IPS DF 19.7 (cell line): ENCODE results near the gene DLEU7.

Experiments used
- DNase-seq: peaks from one replicate; pipeline ENCODE4 v3.0.0-alpha.2; 2013; ENCODE audit warnings: low read depth, low spot score

DLEU7 gene

DNA sequence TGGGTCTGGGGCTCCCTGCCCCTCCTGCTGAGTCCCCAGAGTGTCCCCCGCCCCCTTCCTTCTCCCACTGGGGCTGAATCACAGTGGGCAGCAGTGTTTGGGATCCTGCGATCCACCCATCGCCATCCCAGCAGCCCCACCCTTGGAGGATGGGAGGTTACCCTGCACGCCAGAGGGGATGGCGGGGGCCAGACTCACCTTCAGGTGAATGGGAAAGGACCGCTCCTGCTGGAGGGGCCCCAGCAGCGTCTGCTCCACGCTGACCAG lies 569 bp downstream of the DLEU7 start:
- no peak for DNase-seq

DNA sequence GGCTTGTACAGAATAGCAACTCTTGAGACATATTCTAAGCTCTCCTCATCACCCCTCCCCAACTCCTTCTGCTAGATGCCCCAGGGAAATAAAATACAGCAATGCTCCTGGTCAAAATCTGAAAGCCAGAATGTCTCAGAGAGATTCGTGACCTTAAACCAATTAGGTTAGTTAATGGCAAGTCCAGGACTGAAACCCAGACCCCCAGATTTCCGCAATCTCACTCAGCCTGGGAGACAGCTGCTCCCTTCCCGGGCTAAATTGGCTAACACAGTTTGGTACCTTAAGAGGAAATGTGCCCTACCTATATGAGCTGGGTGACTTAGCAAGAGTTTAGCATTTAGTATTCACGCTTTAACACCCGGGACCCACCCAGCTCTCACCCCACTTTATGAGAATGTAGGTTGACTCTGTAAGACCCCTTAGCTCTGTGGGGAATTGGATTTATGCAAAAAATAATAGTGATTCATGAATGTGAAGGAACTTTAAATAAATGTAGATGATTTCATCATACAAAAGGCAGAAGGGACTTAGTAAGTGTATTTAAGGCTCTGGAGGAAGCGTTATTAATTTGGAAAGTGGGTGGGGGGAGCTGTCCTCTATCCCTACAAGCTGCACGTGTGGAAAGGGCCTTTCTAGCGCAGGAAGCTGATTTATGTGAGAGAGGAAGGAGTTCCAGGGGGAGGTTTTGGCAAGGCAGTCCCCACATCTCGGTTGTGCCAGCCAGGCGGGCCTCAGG lies 1.1 kb downstream of the DLEU7 start:
- DNase-seq = no peak

DNA sequence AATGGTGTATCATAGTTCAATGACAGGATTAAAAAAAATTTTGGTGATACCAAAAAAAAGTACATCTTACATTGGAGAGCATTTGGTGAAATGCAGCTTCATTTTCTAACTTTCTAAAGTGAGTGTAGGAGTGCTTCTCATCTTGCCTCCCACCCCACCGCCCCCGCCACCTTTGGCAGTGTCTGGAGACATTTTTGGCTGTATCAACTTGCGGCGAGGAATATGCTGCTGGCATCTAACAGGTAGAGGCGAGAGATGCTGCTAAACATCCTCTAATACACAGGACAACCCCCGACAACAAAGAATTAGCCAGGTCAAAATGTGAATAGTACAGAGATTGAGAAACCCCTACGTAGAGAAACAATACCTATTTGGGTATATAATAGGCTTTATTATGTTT lies 1.7 kb downstream of the DLEU7 start:
- no peak for DNase-seq

DNA sequence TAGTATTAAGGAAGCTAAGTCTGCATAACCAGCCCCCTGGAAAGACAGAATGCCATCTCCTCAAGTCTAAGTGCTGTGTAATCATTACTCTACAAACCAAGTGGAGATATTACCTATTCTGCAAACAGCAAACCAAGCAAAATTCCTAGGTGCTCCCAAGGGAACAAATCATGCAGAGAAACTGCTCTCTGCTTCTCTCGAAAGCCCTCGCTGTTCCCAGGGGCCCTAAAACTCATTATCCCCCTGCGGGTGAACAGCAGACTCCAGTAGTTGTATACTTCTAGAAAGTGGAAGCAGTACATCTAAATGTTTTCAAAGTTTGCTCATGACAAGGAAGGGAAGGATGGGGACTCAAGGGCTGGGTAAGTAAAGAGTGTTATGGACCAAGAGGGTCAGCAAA lies 3.2 kb downstream of the DLEU7 start:
- DNase-seq = no peak

DNA sequence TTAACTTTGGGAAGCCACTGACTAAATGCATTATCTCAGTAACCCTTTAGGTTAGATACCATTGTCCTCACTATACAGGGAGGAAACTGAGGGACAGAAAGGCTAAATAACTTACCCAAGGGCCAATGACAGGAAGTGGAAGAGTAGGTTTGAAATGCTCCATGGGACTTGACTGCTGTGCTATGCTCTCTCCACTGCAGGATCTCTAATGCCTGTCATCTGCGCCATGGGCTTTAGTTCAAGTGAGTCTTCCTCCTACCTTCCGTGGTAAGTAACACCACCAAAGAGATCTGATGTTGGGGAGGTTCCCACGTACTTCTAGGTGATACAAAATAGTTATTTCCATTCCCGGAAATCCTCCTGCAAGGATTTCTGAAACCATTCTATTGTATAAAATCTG lies 3.7 kb downstream of the DLEU7 start:
- no peak for DNase-seq

DNA sequence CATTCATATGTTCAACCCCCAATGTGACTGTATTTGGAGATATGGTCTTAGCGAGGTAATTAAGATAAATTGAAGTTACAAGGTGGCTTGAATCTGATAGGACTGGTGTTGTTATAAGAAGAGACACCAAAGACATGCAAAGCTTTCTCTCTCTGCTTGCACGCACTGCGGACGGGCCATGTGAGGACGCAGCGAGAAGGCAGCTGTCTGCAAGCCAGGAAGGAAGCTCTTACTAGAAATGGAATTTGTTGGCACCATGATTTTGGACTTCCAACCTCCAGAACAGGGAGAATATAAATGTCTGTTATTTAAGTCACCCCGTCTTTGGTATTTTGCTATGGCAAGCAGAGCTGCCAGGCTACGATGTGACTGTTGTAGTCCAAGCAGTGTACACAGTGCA lies 4.8 kb downstream of the DLEU7 start:
- DNase-seq = no peak

DNA sequence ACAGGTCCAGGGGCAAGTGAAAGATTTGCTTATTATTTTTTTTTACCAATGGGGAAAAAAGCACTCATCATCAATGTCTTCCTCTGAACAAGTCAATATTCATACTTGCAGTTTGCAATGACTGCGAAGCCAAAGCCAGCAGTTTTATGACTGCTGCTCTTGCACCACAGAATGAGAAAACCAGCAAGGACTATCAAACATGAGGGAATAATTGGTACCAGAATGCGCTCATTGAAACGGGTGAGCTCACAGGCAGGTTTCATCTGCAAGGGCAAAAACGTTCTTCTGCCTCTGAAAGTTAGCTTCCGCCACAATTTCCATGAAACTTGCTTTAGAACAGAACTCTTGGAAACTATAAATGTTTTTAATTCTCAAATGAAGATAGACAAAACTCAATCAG lies 5.5 kb downstream of the DLEU7 start:
- DNase-seq = no peak

DNA sequence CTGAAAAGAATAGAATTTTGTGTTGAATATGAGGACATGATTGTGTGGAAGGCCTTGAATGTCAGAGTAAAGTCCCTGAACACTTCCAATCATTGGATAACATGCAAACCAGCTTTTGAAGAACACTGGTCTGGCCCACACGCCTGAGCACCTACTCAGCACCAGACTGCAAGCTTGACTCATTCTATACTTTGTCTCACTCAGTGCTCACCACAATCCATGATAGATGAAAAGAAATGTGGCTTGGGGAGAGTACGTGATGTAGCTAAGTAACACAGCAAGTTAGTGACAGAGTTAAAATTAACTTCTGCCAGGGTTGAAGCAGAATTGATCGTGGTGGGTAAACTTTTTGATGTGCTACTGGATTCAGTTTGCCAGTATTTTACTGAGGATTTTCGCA lies 12.0 kb downstream of the DLEU7 start:
- no peak for DNase-seq

DNA sequence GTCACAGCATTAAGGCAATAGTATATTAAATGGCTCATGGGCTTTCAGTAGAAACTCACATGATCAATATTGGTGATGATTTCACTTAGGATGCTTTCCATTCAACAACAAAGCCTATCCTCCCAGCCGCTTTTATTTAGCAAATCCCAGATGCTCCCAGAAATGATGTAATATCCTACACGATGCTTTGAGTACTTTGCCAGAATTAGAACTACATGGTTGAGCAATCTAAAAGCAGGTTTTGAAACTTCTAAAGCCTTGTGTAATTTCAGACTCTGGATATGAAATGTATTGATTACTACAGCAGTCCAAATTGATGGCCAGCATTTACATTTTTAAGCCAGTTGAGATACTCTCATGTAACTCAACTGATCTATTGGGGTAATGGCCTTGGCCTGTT lies 13.6 kb downstream of the DLEU7 start:
- DNase-seq = no peak

DNA sequence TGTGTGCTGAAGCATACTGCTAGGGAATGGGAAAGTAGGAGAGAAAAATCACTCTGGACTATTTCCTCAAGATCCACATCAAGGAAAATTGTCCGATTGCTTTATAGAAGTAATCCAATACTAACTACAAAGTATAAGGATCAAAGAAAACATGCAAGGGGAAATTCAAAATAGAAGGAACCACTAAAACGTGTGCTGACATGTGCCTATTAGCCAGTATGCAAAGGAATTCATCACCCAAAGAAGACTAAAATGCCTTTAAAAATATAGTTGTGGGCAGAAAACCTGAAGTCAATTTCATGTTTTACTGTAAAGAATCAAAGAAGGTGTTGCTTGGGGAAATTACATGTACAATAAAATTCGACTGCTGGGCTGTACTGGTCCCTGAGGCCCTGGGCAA lies 14.3 kb downstream of the DLEU7 start:
- no peak for DNase-seq

DNA sequence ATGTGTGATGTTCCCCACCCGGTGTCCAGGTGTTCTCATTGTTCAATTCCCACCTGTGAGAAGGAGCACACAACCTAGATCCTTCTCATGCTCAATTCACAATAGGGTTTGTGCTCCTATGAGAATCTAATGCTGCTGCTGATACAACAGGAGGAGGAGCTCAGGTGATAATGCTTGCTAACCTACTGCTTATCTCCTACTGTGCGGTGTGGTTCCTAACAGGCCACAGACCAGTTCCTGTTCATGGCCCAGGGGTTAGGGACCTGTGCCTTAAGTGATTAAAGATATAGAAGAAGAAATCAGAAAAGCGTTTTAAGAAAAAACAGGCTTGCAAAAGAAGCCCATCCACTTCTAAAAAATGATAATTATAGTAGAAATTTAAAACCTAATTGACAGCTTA lies 17.5 kb downstream of the DLEU7 start:
- DNase-seq = peak; percentile 40

DNA sequence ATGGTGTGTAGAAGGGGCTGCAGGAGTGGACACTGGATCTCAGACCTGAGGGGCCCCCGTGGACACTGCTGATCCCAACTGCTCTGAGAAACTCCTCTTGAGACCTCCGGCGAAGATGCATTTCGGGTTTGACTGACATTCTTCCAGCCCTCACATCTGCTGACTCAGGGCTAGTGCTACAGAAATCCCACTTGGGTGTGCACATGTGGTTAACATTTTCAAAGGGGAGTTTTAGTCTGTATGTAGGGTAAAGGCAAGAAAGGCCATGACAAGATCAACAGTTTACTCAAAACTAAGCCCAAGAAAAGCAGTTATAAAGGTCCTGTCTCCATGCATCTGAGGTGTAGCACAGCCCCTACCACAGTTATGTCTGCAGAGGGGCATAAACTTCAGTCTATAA lies 31.2 kb downstream of the DLEU7 start:
- DNase-seq = no peak

DNA sequence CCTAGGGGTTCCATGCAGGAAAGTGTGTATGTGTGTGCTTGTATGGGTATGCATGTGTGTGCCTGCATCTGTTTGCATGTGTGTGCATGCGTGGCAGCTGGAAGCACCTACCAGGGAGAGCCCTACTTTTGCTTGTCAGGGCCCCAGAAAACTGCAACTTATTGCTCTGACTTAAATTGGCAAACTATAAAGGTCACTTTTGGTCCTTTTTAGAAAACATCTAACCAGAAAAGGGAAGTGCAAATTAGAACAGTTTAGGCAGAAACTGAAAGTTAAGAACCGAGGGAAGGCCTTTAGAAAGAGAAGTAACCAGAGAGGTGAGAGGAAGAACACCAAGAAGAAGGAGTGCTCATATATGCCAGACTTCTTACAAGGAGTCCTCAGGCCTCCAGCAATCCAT lies 32.5 kb downstream of the DLEU7 start:
- no peak for DNase-seq

DNA sequence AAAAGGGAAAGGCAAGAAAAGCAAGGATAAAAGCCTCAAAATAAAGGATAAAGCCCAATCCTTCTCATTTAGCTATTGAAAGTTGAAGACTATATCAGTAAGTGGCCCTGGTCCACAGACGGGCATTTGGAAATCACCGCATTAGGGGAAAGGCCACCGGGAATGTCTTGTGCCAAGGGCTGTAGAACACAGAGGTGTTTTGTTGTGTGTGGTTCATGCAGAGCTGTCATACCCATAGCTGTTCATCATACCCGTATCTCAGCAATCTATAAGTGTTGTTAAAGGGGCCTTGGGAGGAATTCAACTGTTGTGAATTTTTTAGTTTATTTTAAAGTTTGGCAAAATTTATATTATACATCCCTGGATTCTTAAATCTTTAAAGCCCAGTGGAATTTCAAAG lies 33.0 kb downstream of the DLEU7 start:
- no peak for DNase-seq

DNA sequence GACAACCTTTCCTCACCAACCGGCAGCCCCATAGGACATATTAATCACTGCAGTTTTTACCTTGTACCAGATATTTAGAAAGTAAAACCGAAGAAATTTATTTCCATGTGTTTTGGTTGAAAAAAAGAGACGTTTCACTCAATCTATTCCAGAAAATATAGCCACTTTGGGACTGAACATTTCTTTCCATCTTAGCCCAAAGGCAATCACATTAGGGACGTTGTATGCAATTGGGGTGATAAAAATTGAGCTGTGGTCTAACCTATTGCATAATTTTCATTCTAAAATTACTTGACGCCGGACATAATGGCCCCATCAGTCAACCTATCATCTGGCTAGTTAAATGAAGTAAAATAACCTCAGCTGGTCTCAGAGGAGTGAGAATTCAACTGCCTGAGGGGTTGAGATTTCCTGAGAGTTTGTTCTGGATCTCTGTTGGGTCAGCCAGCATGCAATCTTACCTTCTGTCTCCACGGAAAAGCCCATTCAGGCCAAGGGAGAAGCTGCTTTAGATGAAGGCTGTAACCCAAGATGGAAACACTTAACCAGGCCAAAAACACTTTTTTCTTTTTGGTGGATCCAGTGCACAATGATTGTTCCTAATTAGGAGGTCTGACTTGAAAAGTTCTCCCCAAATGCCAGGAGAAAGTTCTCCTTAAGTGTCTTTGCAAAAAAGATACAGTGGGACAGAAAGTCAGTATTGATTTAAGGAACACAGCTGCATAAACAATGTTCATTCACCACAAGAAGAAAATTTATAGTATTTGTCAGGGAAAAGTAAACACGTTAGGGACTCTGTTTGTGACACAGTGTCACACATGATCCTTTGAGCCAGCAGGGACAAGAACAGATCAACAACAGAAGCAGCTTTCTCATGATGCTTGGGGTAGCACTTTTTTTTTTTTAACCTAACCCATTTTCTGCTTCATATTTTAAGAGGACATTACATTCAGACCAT lies 34.1 kb downstream of the DLEU7 start:
- DNase-seq = no peak

DNA sequence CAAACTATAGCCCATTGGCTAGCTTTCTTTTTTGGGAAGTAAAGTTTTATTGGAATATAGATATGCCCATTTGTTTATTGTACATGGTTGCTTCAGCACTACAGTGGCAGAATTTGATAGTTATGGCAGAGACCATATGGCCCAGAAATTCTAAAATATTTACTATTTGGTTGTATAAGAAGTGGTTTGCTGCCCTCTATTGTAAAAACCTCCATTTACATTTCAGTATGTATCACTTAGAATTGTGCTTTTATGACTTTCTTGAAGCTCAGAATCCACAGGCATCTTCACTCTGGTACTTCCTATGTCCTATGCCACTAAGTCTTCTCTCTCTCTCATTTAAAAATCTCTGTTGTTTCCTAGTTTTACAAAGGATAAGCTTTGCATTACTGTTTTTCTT lies 37.7 kb downstream of the DLEU7 start:
- no peak for DNase-seq

DNA sequence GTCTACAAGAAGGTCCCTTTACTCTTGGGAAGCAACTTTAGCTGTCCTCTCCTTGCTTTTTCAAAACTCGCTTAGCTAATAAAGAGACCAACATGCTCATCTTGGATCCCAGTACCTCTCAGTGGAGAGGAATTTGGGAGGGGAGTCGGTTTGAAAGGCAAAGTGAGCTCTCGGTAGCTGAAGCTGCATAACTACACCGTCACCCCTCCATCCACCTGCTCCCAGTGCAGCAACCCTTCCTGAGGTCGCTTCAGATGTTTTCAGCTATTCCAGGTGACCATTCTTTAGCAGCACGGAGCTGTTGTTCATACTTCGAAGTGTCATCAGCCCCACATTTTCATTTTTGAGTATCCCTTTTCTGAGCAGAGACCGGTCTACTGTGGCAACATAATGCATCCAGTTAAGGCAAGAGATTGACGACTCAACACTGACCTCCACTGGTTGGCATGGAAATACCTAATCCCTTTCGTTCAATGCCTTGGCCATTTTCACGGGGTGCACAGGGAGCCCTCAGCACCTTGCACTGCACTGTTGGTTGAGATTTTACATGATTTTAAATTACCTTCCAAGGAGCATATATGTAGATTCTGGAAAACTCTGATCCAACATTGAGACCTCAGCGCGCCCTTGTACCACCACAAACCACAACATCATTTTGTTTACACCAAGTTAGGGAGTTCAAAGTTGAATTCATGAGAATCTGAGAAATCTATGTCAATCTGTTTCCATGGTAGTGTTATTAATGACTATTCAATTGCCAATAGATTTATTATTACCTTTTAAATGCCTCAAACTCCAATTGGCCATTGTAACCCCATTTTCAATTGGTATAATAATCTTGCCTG lies 42.2 kb downstream of the DLEU7 start:
- peak; percentile 45 for DNase-seq

DNA sequence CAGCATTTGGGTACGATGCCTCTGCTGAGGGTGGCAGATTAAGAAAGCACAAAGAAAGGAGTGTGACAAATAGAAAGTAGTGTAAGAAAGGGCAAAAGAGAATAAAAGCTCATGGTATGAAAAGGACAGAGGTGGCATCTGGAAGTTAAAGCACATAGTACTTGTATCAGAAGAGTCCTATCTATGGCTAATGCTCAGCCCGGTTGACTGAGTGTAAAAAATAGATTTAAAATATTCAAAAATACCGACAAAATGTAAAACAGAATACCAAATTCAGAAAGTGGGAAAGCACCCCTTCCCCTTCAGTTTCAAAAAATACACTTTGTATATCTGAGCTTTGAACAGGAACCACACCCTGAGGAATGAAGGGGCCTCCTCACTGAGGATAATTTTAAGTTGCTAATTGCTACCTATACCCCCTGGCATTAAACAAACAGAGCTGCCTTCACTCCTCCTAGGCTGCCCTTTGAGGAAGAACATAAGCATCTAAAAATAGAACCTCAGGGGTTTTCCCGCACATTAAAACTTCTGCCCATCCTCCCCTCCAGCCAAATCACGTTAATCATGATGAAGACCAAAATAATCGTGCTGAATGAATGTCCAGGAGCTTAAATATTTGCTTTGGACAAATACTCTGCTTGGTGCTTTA lies 43.3 kb downstream of the DLEU7 start:
- no peak for DNase-seq

DNA sequence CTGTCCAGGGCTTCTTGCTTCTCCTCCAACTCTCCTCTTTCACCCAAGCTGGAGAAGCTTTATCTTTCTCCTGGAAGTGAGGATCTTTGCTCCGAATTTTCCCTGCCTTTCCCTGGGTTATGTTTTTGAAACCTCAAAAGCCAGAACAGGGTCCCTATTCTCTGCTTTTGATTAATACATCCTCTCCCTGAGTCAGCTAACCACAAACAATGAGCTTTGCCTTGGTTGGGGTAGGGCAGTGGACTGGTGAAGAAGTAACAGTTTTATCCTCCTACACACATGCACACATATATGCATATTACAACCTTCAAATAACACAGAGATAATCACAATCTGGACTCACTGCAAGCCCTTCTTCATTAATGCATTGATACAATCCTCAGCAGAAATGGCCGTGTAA lies 44.6 kb downstream of the DLEU7 start:
- DNase-seq = no peak

DNA sequence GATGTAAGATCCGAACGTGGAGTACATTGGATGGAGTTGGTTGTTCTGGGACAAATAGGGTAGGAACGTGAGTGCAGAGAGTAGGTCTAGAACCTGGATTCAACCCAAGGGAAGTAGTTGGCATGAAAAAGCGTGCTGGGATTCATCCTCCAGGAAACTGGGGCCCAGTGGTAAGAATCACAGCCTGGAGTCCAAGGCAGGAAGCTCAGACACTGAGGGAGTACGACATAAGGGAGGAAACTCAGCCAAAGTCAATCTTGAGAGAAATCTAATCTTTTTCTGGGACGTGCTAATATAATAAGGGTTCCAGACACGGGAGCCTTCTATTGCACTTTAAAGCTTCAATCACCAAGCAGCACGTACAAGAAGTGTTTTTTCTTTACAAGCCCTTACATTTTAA lies 46.4 kb downstream of the DLEU7 start:
- no peak for DNase-seq

DNA sequence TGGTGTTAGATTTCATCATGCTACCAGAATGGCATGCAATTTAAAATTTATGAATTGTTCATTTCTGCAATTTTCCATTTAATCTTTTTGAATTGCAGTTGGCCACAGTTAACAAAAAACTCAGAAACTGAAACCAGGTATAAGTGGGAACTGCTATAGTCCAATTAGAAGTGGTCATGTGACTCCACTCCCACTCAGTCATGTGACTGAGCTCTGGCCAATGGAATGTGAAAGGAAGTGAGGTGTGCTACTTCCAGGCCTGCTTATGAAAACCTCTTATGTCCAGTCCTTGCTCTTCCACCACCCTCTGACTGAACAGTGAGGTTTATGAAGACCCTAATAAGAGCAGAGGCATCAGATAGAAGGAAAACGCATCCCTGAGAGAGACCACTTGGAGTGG lies 47.0 kb downstream of the DLEU7 start:
- no peak for DNase-seq

DNA sequence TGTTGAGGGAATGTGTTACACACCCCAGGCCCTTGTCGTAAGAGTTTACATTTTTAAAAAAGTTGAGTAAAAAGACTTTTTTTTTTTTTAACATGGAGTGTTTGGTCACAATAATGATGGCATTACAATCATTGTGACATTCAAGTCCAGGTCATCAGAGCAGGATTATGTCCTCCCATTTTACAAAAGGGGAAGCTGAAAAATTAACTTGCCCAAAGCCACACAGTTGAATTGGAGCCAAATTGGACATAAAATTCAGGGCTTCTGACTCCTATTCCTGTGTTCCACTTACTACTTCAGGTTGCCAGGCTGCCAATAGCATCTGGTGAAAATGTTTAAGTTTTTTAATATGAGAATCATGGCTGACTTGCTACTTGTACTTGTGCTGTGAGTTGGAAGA lies 49.3 kb downstream of the DLEU7 start:
- no peak for DNase-seq
